Measurements from ENCODE around the gene AFDN. TPM values are rescaled to one million over a fixed set of nuclear protein-coding genes. Genes with fewer than 3 reads are reported as not detected.

Gene AFDN
- total RNA-seq, 4 donors from 2014 or later = 133 to 391 (median 148) TPM

DNA sequence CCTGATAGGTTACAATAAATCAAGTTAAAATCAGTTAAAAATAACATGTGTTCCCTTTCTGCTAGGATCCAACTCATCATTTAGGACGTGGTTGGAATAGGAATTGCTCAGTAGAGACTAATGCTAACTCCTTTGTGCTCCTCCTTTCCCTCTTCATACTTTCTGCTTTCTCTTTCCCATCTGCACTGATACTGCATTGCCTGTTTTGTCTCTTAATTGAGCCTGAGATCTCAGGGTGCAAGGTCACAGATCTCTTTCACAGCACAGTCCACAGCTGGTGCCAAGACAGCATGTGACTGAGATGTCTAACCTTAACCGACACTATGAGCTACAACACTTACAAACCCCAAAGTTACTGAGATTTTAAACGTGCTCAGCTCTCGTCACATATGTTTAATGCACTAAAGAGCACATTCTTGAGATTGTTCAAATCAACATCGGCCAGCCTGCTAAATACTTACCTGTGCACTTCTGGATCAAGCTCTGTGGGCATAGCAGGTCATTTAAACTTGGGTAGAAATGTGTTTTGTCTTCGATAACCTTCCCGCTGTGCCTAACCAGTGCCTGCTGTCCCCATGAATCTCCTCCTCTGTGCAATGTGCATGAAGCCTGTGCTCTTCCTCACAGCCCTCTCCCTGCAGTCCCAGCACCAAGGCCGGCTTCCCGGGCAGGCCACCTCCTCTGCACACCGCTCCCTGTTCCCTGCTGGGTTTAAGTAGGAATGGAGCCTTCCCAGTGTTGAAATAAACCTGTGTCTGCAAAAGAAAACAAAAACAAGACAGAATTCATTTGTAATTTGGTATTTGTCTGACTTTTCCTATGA, 39.6 kb upstream of the AFDN start:
- no peaks in the 10 kb centered on the region for H3K36me3 ChIP-seq
- peaks cover 9% of the 10 kb centered on the region for H3K4me1 ChIP-seq
- WGBS = 80% methylated on average over 10 of the region's 10 CpGs
- H3K27me3 ChIP-seq = no peaks in the 10 kb centered on the region
- DNase-seq (ENCODE audit: low spot score in 2 of 2) = peak in 1 of 2 donors; percentile 56
- H3K9me3 ChIP-seq = no peaks in the 10 kb centered on the region
- H3K4me3 ChIP-seq = no peak overlapping the region
- no peak for TF ChIP-seq POLR2AphosphoS5 (IDR thresholded peaks at IDR 0.05)
- TF ChIP-seq, protein P1, sequence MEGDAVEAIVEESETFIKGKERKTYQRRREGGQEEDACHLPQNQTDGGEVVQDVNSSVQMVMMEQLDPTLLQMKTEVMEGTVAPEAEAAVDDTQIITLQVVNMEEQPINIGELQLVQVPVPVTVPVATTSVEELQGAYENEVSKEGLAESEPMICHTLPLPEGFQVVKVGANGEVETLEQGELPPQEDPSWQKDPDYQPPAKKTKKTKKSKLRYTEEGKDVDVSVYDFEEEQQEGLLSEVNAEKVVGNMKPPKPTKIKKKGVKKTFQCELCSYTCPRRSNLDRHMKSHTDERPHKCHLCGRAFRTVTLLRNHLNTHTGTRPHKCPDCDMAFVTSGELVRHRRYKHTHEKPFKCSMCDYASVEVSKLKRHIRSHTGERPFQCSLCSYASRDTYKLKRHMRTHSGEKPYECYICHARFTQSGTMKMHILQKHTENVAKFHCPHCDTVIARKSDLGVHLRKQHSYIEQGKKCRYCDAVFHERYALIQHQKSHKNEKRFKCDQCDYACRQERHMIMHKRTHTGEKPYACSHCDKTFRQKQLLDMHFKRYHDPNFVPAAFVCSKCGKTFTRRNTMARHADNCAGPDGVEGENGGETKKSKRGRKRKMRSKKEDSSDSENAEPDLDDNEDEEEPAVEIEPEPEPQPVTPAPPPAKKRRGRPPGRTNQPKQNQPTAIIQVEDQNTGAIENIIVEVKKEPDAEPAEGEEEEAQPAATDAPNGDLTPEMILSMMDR (IDR thresholded peaks at IDR 0.05) = no peak
- no peak for TF ChIP-seq POLR2A (IDR thresholded peaks at IDR 0.05)
- no peak for TF ChIP-seq EP300 (IDR thresholded peaks at IDR 0.05)
- no peak overlapping the region for H3K27ac ChIP-seq

DNA sequence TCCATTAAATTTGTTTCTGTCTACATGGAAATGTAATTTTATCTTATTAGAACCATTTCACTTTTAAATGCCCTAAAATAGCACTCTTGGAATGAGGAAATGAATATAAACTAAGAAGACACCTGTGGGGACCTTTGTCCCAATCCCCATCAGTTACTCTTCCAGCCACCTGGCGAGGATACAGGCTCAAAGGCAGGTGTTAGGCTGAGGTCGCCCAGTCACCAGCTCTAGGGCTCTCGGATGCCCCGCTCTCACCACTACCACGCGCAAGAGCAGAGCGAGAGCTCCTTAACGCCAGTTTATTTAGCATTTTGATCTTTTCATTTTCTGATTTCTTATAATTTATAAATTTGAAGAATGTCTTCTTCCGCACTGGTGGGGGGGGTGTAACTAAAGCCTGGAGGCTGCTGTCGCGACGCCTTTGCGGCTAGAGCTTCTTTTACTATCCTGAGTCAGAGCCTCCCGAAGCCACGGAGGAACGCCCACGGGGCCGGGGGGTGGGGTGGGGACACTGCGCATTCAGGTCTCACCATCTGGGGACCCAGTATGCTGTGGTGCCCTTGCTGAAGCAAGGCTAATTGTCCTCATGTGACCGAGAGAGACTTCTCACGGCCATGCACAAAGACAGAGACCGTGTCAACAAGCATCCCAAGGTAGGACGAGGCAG, 38.7 kb upstream of the AFDN start:
- no peaks in the 10 kb centered on the region for H3K36me3 ChIP-seq
- peak in 1 of 2 donors; percentile 50 for DNase-seq (ENCODE audit: low spot score in 2 of 2)
- no peak overlapping the region for H3K27ac ChIP-seq
- 89% methylated on average over 22 of the region's 23 CpGs for WGBS
- TF ChIP-seq POLR2A (IDR thresholded peaks at IDR 0.05) (no peak), POLR2AphosphoS5 (IDR thresholded peaks at IDR 0.05) (no peak), EP300 (IDR thresholded peaks at IDR 0.05) (no peak)
- TF ChIP-seq, protein P1 (IDR thresholded peaks at IDR 0.05) = no peak
- no peaks in the 10 kb centered on the region for H3K9me3 ChIP-seq
- H3K27me3 ChIP-seq = no peaks in the 10 kb centered on the region
- H3K4me1 ChIP-seq = peaks cover 9% of the 10 kb centered on the region
- no peak overlapping the region for H3K4me3 ChIP-seq

DNA sequence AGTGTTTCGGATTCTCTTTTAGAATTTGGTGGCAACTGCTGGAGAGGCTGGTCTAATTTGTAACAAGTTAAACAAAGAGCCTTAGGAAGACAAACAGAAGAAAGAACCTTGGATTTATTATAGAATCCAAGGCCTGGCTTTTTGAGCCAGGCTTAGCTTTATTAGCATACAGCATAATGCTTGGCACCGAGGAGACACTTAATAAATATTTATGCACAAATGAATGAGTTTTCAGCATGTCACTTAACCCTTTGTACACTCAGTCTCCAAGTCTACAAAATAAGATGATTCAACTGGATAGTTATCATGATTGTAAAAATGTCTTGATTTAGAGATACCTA, 38.2 kb upstream of the AFDN start:
- H3K4me3 ChIP-seq = no peak overlapping the region
- no peaks in the 10 kb centered on the region for H3K9me3 ChIP-seq
- TF ChIP-seq, protein P1 (IDR thresholded peaks at IDR 0.05) = no peak
- TF ChIP-seq POLR2A (IDR thresholded peaks at IDR 0.05) (no peak), EP300 (IDR thresholded peaks at IDR 0.05) (no peak), POLR2AphosphoS5 (IDR thresholded peaks at IDR 0.05) (no peak)
- peaks cover 9% of the 10 kb centered on the region for H3K4me1 ChIP-seq
- H3K27ac ChIP-seq = no peak overlapping the region
- no peak for DNase-seq (ENCODE audit: low spot score in 2 of 2)
- no peaks in the 10 kb centered on the region for H3K27me3 ChIP-seq
- no peaks in the 10 kb centered on the region for H3K36me3 ChIP-seq
- WGBS = 72% methylated on average over 2 of the region's 2 CpGs

DNA sequence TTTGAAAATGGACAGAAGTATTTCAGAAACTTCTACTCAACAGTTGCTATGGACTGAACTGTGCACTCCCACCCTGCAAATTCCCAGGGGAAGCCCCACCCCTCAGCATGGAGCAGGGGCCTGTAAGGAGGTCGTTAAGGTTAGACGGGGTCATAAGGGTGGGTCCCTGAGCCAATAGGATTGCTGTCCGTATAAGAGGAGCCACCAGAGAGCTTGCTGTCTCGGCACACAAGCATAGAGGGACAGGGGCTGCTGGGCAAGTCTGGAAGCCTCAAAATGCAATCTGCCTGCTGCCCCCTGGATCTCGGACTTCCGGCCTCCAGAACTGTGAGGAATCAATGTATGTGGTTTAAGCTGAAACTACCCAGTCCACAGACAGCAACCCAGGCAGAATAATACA, 37.4 kb upstream of the AFDN start:
- WGBS = 80% methylated on average over 6 of the region's 6 CpGs
- TF ChIP-seq EP300 (IDR thresholded peaks at IDR 0.05) (no peak), POLR2A (IDR thresholded peaks at IDR 0.05) (no peak), POLR2AphosphoS5 (IDR thresholded peaks at IDR 0.05) (no peak)
- TF ChIP-seq, protein P1 (IDR thresholded peaks at IDR 0.05) = no peak
- Histone ChIP-seq H3K4me3 (no peak overlapping the region), H3K27me3 (peaks cover 3% of the 10 kb centered on the region), H3K4me1 (peaks cover 9% of the 10 kb centered on the region), H3K36me3 (no peaks in the 10 kb centered on the region), H3K27ac (no peak overlapping the region), H3K9me3 (no peaks in the 10 kb centered on the region)
- no peak for DNase-seq (ENCODE audit: low spot score in 2 of 2)

DNA sequence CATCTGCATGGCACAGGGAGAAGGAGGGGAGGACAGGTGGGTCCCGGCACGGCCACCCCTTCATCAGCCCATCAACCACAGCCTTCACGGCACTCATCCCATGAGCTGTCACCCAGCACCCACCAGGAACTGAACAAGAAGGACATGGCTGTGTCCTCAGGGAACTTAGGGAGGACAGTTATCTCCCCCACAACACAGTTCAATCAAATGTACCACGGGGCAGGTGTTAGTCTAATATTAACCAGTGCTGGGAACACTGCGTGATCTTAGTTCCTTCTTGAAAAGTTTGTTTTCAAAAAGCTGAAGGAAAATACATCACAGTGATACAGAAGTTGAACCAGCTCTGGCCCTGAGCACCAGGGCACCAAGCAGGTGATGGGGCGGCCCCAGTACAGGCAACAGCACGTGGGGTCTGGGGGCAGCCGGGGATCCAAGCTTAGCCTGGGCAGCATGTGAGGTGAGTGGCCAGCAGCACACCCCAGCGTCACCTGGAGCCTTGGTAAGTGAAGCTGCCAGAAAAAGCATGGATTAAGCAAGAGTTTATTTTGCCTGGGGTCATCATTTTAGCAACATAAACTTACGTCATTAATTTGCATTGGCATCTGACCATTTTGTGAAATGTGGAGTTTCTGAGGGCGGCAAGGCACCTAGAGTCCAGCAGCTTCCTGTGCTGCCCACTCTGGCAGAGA, 35.5 kb upstream of the AFDN start:
- H3K36me3 ChIP-seq = no peaks in the 10 kb centered on the region
- no peak overlapping the region for H3K27ac ChIP-seq
- peaks cover 15% of the 10 kb centered on the region for H3K4me1 ChIP-seq
- TF ChIP-seq POLR2A (IDR thresholded peaks at IDR 0.05) (no peak), EP300 (IDR thresholded peaks at IDR 0.05) (no peak), POLR2AphosphoS5 (IDR thresholded peaks at IDR 0.05) (no peak)
- TF ChIP-seq, protein P1 (IDR thresholded peaks at IDR 0.05) = no peak
- H3K27me3 ChIP-seq = peaks cover 14% of the 10 kb centered on the region
- no peak for DNase-seq (ENCODE audit: low spot score in 2 of 2)
- no peak overlapping the region for H3K4me3 ChIP-seq
- no peaks in the 10 kb centered on the region for H3K9me3 ChIP-seq
- WGBS = 69% methylated on average over 9 of the region's 11 CpGs

All from suprapubic skin (tissue), 4 donors.